Measurements from ENCODE around the gene PLEKHF1.

PLEKHF1 gene

DNA sequence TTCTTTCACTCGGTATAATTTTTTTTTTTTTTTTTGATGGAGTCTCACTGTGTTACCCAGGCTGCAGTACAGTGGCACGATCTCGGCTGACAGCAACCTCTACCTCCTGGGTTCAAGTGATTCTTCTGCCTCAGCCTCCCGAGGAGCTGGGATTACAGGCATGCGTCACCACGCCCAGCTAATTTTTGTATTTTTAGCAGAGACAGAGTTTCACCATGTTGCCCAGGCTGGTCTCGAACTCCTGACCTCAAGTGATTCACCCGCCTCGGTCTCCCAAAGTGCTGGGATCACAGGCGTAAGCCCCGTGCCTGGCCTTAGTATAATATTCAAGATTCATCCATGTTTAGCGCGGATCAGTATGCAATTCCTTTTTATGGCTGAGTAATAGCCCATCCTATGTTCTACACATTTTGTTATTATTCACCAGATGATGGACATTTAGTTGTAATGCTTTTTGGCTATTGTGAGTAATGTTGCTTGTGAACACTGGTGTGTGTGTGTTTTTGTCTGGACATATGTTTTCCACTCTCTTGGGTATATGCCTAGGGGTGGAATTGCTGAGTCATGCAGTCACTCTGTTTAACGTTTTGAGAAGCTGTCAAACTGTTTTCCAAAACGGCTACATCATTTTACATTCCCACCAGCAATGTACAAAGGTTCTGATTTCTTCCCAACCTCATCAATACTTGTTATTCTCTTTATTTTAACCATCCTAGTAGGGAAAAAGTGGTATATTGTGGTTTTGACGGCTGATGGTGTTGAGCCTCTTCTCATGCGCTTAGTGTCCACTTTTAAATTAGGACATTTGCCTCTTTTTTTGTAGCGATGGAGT is 22.9 kb downstream of the PLEKHF1 start:
- DNase-seq (ENCODE audit: low read depth in 1 of 2, low spot score in 1 of 2), result no peak
- Histone ChIP-seq H3K4me3 (replicated peaks; ENCODE audit: insufficient read depth, low read length) (no peak overlapping the region), H3K27ac (replicated peaks) (no peak overlapping the region), H3K27me3 (ENCODE audit: insufficient read depth, poor library complexity, severe bottlenecking) (no peaks in the 10 kb centered on the region)
- no peak for TF ChIP-seq POLR2AphosphoS5 (IDR thresholded peaks at IDR 0.05; ENCODE audit: low read depth)
- TF ChIP-seq GABPA (IDR thresholded peaks at IDR 0.05; ENCODE audit: low read depth), result no peak
- TF ChIP-seq, protein P1, sequence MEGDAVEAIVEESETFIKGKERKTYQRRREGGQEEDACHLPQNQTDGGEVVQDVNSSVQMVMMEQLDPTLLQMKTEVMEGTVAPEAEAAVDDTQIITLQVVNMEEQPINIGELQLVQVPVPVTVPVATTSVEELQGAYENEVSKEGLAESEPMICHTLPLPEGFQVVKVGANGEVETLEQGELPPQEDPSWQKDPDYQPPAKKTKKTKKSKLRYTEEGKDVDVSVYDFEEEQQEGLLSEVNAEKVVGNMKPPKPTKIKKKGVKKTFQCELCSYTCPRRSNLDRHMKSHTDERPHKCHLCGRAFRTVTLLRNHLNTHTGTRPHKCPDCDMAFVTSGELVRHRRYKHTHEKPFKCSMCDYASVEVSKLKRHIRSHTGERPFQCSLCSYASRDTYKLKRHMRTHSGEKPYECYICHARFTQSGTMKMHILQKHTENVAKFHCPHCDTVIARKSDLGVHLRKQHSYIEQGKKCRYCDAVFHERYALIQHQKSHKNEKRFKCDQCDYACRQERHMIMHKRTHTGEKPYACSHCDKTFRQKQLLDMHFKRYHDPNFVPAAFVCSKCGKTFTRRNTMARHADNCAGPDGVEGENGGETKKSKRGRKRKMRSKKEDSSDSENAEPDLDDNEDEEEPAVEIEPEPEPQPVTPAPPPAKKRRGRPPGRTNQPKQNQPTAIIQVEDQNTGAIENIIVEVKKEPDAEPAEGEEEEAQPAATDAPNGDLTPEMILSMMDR (IDR thresholded peaks at IDR 0.05; ENCODE audit: insufficient read depth, low read length), result no peak
- TF ChIP-seq SPI1 (IDR thresholded peaks at IDR 0.05; ENCODE audit: borderline replicate concordance, low read depth), result no peak
- TF ChIP-seq, protein P2, sequence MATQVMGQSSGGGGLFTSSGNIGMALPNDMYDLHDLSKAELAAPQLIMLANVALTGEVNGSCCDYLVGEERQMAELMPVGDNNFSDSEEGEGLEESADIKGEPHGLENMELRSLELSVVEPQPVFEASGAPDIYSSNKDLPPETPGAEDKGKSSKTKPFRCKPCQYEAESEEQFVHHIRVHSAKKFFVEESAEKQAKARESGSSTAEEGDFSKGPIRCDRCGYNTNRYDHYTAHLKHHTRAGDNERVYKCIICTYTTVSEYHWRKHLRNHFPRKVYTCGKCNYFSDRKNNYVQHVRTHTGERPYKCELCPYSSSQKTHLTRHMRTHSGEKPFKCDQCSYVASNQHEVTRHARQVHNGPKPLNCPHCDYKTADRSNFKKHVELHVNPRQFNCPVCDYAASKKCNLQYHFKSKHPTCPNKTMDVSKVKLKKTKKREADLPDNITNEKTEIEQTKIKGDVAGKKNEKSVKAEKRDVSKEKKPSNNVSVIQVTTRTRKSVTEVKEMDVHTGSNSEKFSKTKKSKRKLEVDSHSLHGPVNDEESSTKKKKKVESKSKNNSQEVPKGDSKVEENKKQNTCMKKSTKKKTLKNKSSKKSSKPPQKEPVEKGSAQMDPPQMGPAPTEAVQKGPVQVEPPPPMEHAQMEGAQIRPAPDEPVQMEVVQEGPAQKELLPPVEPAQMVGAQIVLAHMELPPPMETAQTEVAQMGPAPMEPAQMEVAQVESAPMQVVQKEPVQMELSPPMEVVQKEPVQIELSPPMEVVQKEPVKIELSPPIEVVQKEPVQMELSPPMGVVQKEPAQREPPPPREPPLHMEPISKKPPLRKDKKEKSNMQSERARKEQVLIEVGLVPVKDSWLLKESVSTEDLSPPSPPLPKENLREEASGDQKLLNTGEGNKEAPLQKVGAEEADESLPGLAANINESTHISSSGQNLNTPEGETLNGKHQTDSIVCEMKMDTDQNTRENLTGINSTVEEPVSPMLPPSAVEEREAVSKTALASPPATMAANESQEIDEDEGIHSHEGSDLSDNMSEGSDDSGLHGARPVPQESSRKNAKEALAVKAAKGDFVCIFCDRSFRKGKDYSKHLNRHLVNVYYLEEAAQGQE (IDR thresholded peaks at IDR 0.05; ENCODE audit: insufficient replicate concordance, low read depth), result no peak

DNA sequence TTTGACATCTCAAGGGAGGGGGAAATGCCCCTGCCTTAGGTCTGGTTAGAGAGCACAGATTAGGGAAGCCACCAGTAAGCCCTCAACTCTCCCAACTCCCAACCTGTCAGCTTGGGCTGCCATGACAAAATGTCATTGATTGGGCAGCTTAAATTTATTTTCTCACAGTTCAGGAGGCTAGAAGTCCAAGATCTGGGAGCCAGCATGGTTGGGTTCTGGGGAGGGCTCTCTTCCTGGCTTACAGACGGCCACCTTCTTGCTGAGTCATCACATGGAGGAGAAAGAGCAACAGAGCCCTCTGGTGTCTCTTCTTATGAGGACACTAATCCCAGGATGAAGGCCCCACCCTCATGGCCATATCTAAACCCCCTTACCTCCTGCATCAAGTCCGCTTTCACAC is 25.6 kb downstream of the PLEKHF1 start:
- TF ChIP-seq, protein P1 (IDR thresholded peaks at IDR 0.05; ENCODE audit: insufficient read depth, low read length), result peak; percentile 21
- TF ChIP-seq POLR2AphosphoS5 (IDR thresholded peaks at IDR 0.05; ENCODE audit: low read depth), result no peak
- H3K27me3 ChIP-seq (ENCODE audit: insufficient read depth, poor library complexity, severe bottlenecking), result no peaks in the 10 kb centered on the region
- H3K4me3 ChIP-seq (replicated peaks; ENCODE audit: insufficient read depth, low read length), result no peak overlapping the region
- H3K27ac ChIP-seq (replicated peaks), result peak overlapping the region; percentile 15
- DNase-seq (ENCODE audit: low read depth in 1 of 2, low spot score in 1 of 2), result peak; percentile 43 to 65

DNA sequence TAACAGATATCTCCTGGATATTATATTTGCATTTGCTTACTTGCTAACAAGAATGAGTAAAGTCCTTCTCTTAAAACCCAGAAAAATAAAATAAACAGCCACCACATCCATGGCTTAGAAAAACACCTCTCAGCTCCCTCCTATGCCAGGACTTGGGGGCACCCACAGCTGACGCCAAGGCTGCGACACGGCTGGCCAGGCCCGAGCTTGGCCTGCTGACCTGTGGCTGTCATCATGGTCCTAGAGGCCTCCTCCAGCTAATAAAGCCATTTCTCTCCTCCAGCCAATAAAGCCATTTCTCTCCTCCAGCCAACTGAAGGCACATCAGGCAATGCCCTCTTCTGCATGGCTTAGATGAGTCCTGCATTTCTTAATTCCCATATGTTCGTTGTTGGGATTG is 28.9 kb downstream of the PLEKHF1 start:
- TF ChIP-seq POLR2AphosphoS5 (IDR thresholded peaks at IDR 0.05; ENCODE audit: low read depth) (no peak), GABPA (IDR thresholded peaks at IDR 0.05; ENCODE audit: low read depth) (no peak), SPI1 (IDR thresholded peaks at IDR 0.05; ENCODE audit: borderline replicate concordance, low read depth) (no peak)
- TF ChIP-seq, protein P1 (IDR thresholded peaks at IDR 0.05; ENCODE audit: insufficient read depth, low read length), result no peak
- TF ChIP-seq, protein P2 (IDR thresholded peaks at IDR 0.05; ENCODE audit: insufficient replicate concordance, low read depth), result no peak
- H3K27ac ChIP-seq (replicated peaks), result no peak overlapping the region
- DNase-seq (ENCODE audit: low read depth in 1 of 2, low spot score in 1 of 2), result no peak
- H3K27me3 ChIP-seq (ENCODE audit: insufficient read depth, poor library complexity, severe bottlenecking), result no peaks in the 10 kb centered on the region
- no peak overlapping the region for H3K4me3 ChIP-seq (replicated peaks; ENCODE audit: insufficient read depth, low read length)
